H1 (cell line): ENCODE measurements around the gene TIMD4. TPM values are rescaled to one million over a fixed set of nuclear protein-coding genes. Genes with fewer than 3 reads are reported as not detected.

ENCODE experiments used
- CTCF ChIA-PET: fragments of 300-600 bp; sonication (Branson Sonifier 250); formaldehyde crosslinking; loops from one replicate; lab custom pipeline; 2021; ENCODE audit not compliant: partially characterized antibody; lab: Charles Lee
- POLR2A ChIA-PET: fragments of 300-600 bp; sonication (Branson Sonifier 250); formaldehyde crosslinking; loops from one replicate; lab custom pipeline; 2021; ENCODE audit warnings: inconsistent platforms; ENCODE audit not compliant: partially characterized antibody; lab: Charles Lee
- DNase-seq, 2 experiments: peaks; one replicate each; pipeline versions ENCODE4 v3.0.0 to v3.0.0-alpha.2; 2010 to 2022; ENCODE audit warnings: low spot score in 2 of 2, low read depth in 1 of 2, mixed read lengths in 1 of 2
- FAIRE-seq: peaks from 2 replicates; lab custom pipeline; 2011; peaks lifted over from hg19 to GRCh38; lab: Jason Lieb, UNC
- H2AFZ ChIP-seq: 2 replicates; pipeline ENCODE4 v1.8.1; 2012; ENCODE audit warnings: low read length, inconsistent platforms
- H2AK5ac ChIP-seq: 2 replicates; pipeline ENCODE4 v1.6.1; 2013; ENCODE audit warnings: low read depth, low read length
- H2BK120ac ChIP-seq: replicated peaks from 2 replicates; pipeline ENCODE3; 2013; ENCODE audit warnings: low read depth, low read length, inconsistent platforms
- H2BK12ac ChIP-seq: 2 replicates; pipeline ENCODE4 v1.6.1; 2013; ENCODE audit warnings: low read depth, low read length
- H2BK15ac ChIP-seq: 2 replicates; pipeline ENCODE4 v1.6.1; 2013; ENCODE audit warnings: low read length
- H2BK20ac ChIP-seq: 2 replicates; pipeline ENCODE4 v1.6.1; 2013; ENCODE audit warnings: low read length
- H2BK5ac ChIP-seq: 2 replicates; pipeline ENCODE4 v1.6.1; 2013; ENCODE audit warnings: low read depth, low read length
- H3K14ac ChIP-seq: 2 replicates; pipeline ENCODE4 v1.6.1; 2013; ENCODE audit warnings: inconsistent platforms; ENCODE audit not compliant: insufficient read length
- H3K18ac ChIP-seq: 2 replicates; pipeline ENCODE4 v1.6.1; 2013; ENCODE audit warnings: low read length; ENCODE audit errors: extremely low read depth
- H3K23ac ChIP-seq: 2 replicates; pipeline ENCODE4 v1.6.1; 2013; ENCODE audit warnings: inconsistent platforms; ENCODE audit not compliant: insufficient read length
- H3K23me2 ChIP-seq: 2 replicates; pipeline ENCODE4 v1.6.1; 2013; ENCODE audit warnings: low read depth, low read length
- H3K27ac ChIP-seq: 2 replicates; pipeline ENCODE4 v1.6.1; 2011; ENCODE audit warnings: low read depth, low read length, inconsistent platforms
- H3K27me3 ChIP-seq, 4 experiments: replicated peaks in 1 of 4; 1 replicate in 1 of 4; 2 replicates in 3 of 4; pipeline versions ENCODE4 v1.6.1 to v1.8.1; 2011 to 2013; ENCODE audit warnings: low read length in 3 of 4, mild to moderate bottlenecking in 3 of 4, inconsistent platforms in 2 of 4, mixed read lengths in 2 of 4, moderate library complexity in 1 of 4; ENCODE audit not compliant: control insufficient read depth in 3 of 4, insufficient read depth in 3 of 4; ENCODE audit errors: extremely low read depth in 1 of 4
- H3K36me3 ChIP-seq, 4 experiments: 2 replicates each; pipeline versions ENCODE4 v1.6.1 to v1.8.1; 2011 to 2013; ENCODE audit warnings: mild to moderate bottlenecking in 4 of 4, low read length in 3 of 4, moderate library complexity in 2 of 4, control low read depth in 1 of 4, inconsistent platforms in 1 of 4; ENCODE audit not compliant: insufficient read depth in 4 of 4, control insufficient read depth in 2 of 4
- H3K4ac ChIP-seq: replicated peaks from 2 replicates; pipeline ENCODE3; 2013; ENCODE audit warnings: low read length, low read depth, mixed read lengths, inconsistent platforms; ENCODE audit not compliant: insufficient read length
- H3K4me1 ChIP-seq, 4 experiments: replicated peaks in 1 of 4; 1 replicate in 1 of 4; 2 replicates in 3 of 4; pipeline versions ENCODE4 v1.6.1 to v1.8.1; 2011 to 2013; ENCODE audit warnings: low read length in 3 of 4, inconsistent platforms in 2 of 4, mixed read lengths in 1 of 4; ENCODE audit not compliant: insufficient read depth in 4 of 4, control insufficient read depth in 3 of 4
- H3K4me2 ChIP-seq, 2 experiments: 2 replicates each; pipeline versions ENCODE4 v1.6.1 to v1.8.1; 2011 to 2013; ENCODE audit warnings: low read depth in 2 of 2, low read length in 2 of 2, control low read depth in 1 of 2, inconsistent platforms in 1 of 2, mild to moderate bottlenecking in 1 of 2; ENCODE audit not compliant: insufficient read depth in 1 of 2
- H3K4me3 ChIP-seq, 4 experiments: fragments of 200-600, 300-600 bp in 1 of 4; sonication (generic), shearing (Covaris generic), sonication (Bioruptor Twin) in 1 of 4; 2 replicates each; pipeline versions ENCODE4 v1.5.1 to v1.8.1; 2011 to 2016; ENCODE audit warnings: low read length in 4 of 4, low read depth in 3 of 4, control low read depth in 2 of 4, inconsistent platforms in 2 of 4, mild to moderate bottlenecking in 2 of 4, mixed read lengths in 1 of 4, moderate library complexity in 1 of 4; ENCODE audit not compliant: insufficient read depth in 2 of 4; ENCODE audit errors: extremely low read depth in 1 of 4
- H3K56ac ChIP-seq: replicated peaks from 2 replicates; pipeline ENCODE3; 2013; ENCODE audit warnings: low read depth, mild to moderate bottlenecking, mixed read lengths, low read length, inconsistent platforms; ENCODE audit not compliant: insufficient read length
- H3K79me1 ChIP-seq: 2 replicates; pipeline ENCODE4 v1.6.1; 2013; ENCODE audit warnings: low read depth, low read length, control low read depth
- H3K79me2 ChIP-seq, 2 experiments: 2 replicates each; pipeline versions ENCODE4 v1.6.1 to v1.8.1; 2012 to 2013; ENCODE audit warnings: low read length in 2 of 2, mild to moderate bottlenecking in 2 of 2, inconsistent platforms in 1 of 2; ENCODE audit not compliant: insufficient read depth in 2 of 2, control insufficient read depth in 1 of 2
- H3K9ac ChIP-seq, 4 experiments: replicated peaks in 1 of 4; 1 replicate in 1 of 4; 2 replicates in 3 of 4; pipeline versions ENCODE4 v1.6.1 to v1.8.1; 2011 to 2013; ENCODE audit warnings: low read depth in 3 of 4, low read length in 3 of 4, control low read depth in 2 of 4, mild to moderate bottlenecking in 2 of 4, moderate library complexity in 2 of 4, inconsistent platforms in 1 of 4; ENCODE audit errors: extremely low read depth in 1 of 4
- H3K9me3 ChIP-seq, 2 experiments: 2 replicates each; pipeline versions ENCODE4 v1.6.1 to v1.8.1; 2012 to 2013; ENCODE audit warnings: mild to moderate bottlenecking in 2 of 2, moderate library complexity in 2 of 2, control low read depth in 1 of 2, inconsistent platforms in 1 of 2, low read depth in 1 of 2, low read length in 1 of 2, mixed read lengths in 1 of 2; ENCODE audit not compliant: insufficient read depth in 2 of 2
- H4K20me1 ChIP-seq, 2 experiments: replicated peaks in 1 of 2; 2 replicates each; pipeline versions ENCODE3 to v1.8.1; 2011 to 2013; ENCODE audit warnings: inconsistent platforms in 2 of 2, low read length in 2 of 2, mild to moderate bottlenecking in 1 of 2; ENCODE audit not compliant: insufficient read depth in 2 of 2, control insufficient read depth in 1 of 2
- H4K5ac ChIP-seq: 2 replicates; pipeline ENCODE4 v1.6.1; 2013; ENCODE audit warnings: low read length, low read depth, mixed read lengths, inconsistent platforms; ENCODE audit not compliant: insufficient read length
- H4K8ac ChIP-seq: 2 replicates; pipeline ENCODE4 v1.8.0; 2013; ENCODE audit warnings: mild to moderate bottlenecking, moderate library complexity, low read length, inconsistent platforms; ENCODE audit not compliant: insufficient read depth; ENCODE audit errors: extremely low read depth
- H4K91ac ChIP-seq: replicated peaks from 2 replicates; pipeline ENCODE3; 2013; ENCODE audit warnings: low read length, mixed read lengths, inconsistent platforms; ENCODE audit not compliant: insufficient read length
- ASH2L ChIP-seq: fragments of 200-600, 300-600 bp; sonication (generic); IDR thresholded peaks from one replicate; pipeline ENCODE4 v1.7.1; 2017; ENCODE audit warnings: low read length
- BCL11A ChIP-seq, 2 experiments: IDR thresholded peaks; one replicate each; pipeline ENCODE4 v1.6.1; 2011; ENCODE audit warnings: low read depth in 2 of 2, low read length in 2 of 2, mild to moderate bottlenecking in 2 of 2
- CHD1 ChIP-seq: IDR thresholded peaks from 2 replicates; pipeline ENCODE4 v1.6.1; 2012; ENCODE audit warnings: low read depth, low read length, improper control_type of control experiment
- CREB1 ChIP-seq: IDR thresholded peaks from 2 replicates; pipeline ENCODE4 v1.6.1; 2012; ENCODE audit warnings: inconsistent platforms
- CTBP2 ChIP-seq: IDR thresholded peaks from 2 replicates; pipeline ENCODE4 v1.7.0; 2011; ENCODE audit warnings: borderline replicate concordance, mild to moderate bottlenecking, moderate library complexity, mixed read lengths, low read length; ENCODE audit not compliant: insufficient read depth, insufficient read length
- EZH2 ChIP-seq: fragments of 200-600 bp; sonication (generic); IDR thresholded peaks from 2 replicates; pipeline ENCODE4 v1.7.1; 2012; ENCODE audit warnings: low read depth, mild to moderate bottlenecking, moderate library complexity, low read length, inconsistent platforms; ENCODE audit not compliant: severe bottlenecking
- HDAC2 ChIP-seq, 2 experiments: fragments of 300-600 bp in 1 of 2; sonication (generic) in 1 of 2; IDR thresholded peaks; 2 replicates each; pipeline ENCODE4 v1.6.1; 2011 to 2012; ENCODE audit warnings: low read depth in 2 of 2, low read length in 2 of 2, mild to moderate bottlenecking in 2 of 2, moderate library complexity in 2 of 2, borderline replicate concordance in 1 of 2, inconsistent platforms in 1 of 2
- PHF8 ChIP-seq: fragments of 200-600 bp; sonication (generic); conservative IDR thresholded peaks from 2 replicates; pipeline ENCODE4 v1.7.1; 2012; ENCODE audit warnings: low read depth, mild to moderate bottlenecking, inconsistent platforms, low read length, moderate library complexity
- RXRA ChIP-seq: IDR thresholded peaks from 2 replicates; pipeline ENCODE4 v1.6.1; 2011; ENCODE audit warnings: low read depth, mild to moderate bottlenecking, low read length, moderate library complexity; ENCODE audit not compliant: insufficient read depth
- SAP30 ChIP-seq: fragments of 300-600 bp; sonication (generic); IDR thresholded peaks from 2 replicates; pipeline ENCODE4 v1.7.1; 2012; ENCODE audit warnings: low read length, moderate library complexity, mild to moderate bottlenecking, inconsistent platforms; ENCODE audit not compliant: insufficient read depth, insufficient replicate concordance
- SP1 ChIP-seq: IDR thresholded peaks from 2 replicates; pipeline ENCODE4 v1.6.1; 2011; ENCODE audit warnings: low read depth, low read length
- SP4 ChIP-seq: IDR thresholded peaks from 2 replicates; pipeline ENCODE4 v1.6.1; 2012; ENCODE audit warnings: low read length, inconsistent platforms
- TAF1 ChIP-seq: IDR thresholded peaks from 2 replicates; pipeline ENCODE4 v1.6.1; 2011; ENCODE audit warnings: mild to moderate bottlenecking, low read depth, low read length
- TAF7 ChIP-seq: optimal IDR thresholded peaks from 2 replicates; pipeline ENCODE3; 2011; ENCODE audit warnings: low read depth, mild to moderate bottlenecking, inconsistent platforms, low read length, moderate library complexity, borderline replicate concordance
- TEAD4 ChIP-seq: IDR thresholded peaks from 2 replicates; pipeline ENCODE4 v1.6.1; 2012; ENCODE audit warnings: low read depth, low read length, inconsistent platforms, mixed read lengths
- WGBS, 2 experiments: shearing (Covaris generic) in 1 of 2; methylation state at CpG; one replicate each; pipeline versions ENCODE4 v1.1.6 to v1.1.7; 2013 to 2015; ENCODE audit warnings: low lambda C conversion rate in 2 of 2, mixed read lengths in 2 of 2, inconsistent platforms in 1 of 2, low coverage in 1 of 2, missing lambda C conversion rate in 1 of 2; ENCODE audit not compliant: insufficient replicate concordance in 2 of 2, insufficient coverage in 1 of 2, insufficient read length in 1 of 2; ENCODE audit errors: extremely low coverage in 1 of 2, missing lambda C conversion rate in 1 of 2; 5-methylcytosine and 5-hydroxymethylcytosine counted together
- polyA plus RNA-seq, 7 experiments: library from polyadenylated mRNA; depleted of rRNA in 3 of 7; stranded (reverse) in 5 of 7; unstranded in 2 of 7; fragments of >200 nt in 5 of 7; fragments of 200-250 nt in 2 of 7; gene quantifications; 1 replicate in 5 of 7; 2 replicates in 1 of 7; 4 replicates in 1 of 7; pipeline versions ENCODE4 v1.2.1 to v1.2.3, GENCODE V29; 2011 to 2013; ENCODE audit warnings: missing spikeins in 2 of 7, mixed read lengths in 2 of 7
- total RNA-seq: library from RNA; stranded (reverse); fragmentation: NEBNext Ultra II Directional; extraction: Animal tissue kit (Norgen Biotek cat#: 25700); gene quantifications from 2 replicates; pipeline ENCODE4 v1.2.1, GENCODE V29; 2021

Gene TIMD4
- total and polyA plus RNA-seq, 2 of the 8 experiments (the other 6 are each of a cell fraction or from before 2014, with no cell fraction given), result not detected

DNA sequence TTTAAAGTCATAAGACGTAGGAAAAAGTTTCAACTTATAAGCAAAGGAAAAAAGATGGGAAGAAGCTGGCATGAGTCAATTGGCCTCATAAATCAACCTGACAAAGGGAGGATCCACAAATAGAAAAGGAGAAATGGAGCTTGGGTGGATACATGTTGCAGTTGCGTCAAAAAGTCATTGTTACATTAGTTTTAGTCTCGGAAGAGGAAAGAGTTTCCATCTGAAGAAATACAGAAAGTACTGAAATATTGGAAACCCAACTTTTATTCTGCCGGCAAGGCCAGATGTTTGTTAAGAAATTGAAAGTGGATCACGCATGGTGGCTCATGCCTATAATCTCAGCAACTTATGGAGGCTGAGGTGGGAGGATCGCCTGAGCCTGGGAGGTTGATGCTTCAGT is 11.3 kb upstream of the TIMD4 start:
- POLR2A ChIA-PET, result no interaction called here
- no peak overlapping the region for H2BK120ac ChIP-seq
- no peak overlapping the region for H2BK5ac ChIP-seq
- no peak overlapping the region for H2BK12ac ChIP-seq
- H3K4me2 ChIP-seq, result no peak overlapping the region
- H2BK20ac ChIP-seq, result no peak overlapping the region
- no peak overlapping the region for H3K56ac ChIP-seq
- 91% methylated on average over 5 of the region's 6 CpGs; no CpG with 5 or more reads in 1 of the 2 experiments for WGBS, 2 experiments
- no peak overlapping the region for H3K4me3 ChIP-seq
- no peaks in the 10 kb centered on the region for H3K4me1 ChIP-seq
- no peaks in the 10 kb centered on the region for H3K79me2 ChIP-seq
- CTCF ChIA-PET, result no interaction called here
- H3K4ac ChIP-seq, result no peak overlapping the region
- H3K9ac ChIP-seq, result no peak overlapping the region
- no peaks in the 10 kb centered on the region; the same call in 1 of the 2 replicates for H3K23me2 ChIP-seq
- H3K14ac ChIP-seq, result no peak overlapping the region
- no peak overlapping the region for H2AFZ ChIP-seq
- H4K8ac ChIP-seq, result no peak overlapping the region
- H3K18ac ChIP-seq, result no peak overlapping the region
- no peaks in the 10 kb centered on the region for H4K20me1 ChIP-seq
- no peaks in the 10 kb centered on the region for H3K9me3 ChIP-seq
- no peak overlapping the region for H3K23ac ChIP-seq
- H3K36me3 ChIP-seq, result no peaks in the 10 kb centered on the region
- no peak overlapping the region for H2AK5ac ChIP-seq
- H3K79me1 ChIP-seq, result no peaks in the 10 kb centered on the region
- H3K27ac ChIP-seq, result no peak overlapping the region
- DNase-seq, result no peak
- H4K91ac ChIP-seq, result no peak overlapping the region
- no peak for FAIRE-seq
- no peaks in the 10 kb centered on the region for H3K27me3 ChIP-seq
- no peak overlapping the region for H2BK15ac ChIP-seq
- no peak overlapping the region for H4K5ac ChIP-seq
- TF ChIP-seq PHF8 (no peak), ASH2L (no peak), RXRA (no peak), TEAD4 (no peak), SAP30 (no peak), BCL11A (IDR thresholded peaks at IDR 0.05; ENCODE audit: low read depth in 2 of 2, low read length in 2 of 2) (no peak), SP4 (no peak), TAF1 (no peak), EZH2 (no peak), CHD1 (no peak), SP1 (no peak), CREB1 (no peak), HDAC2 (IDR thresholded peaks at IDR 0.05; ENCODE audit: borderline replicate concordance in 1 of 2, low read depth in 2 of 2, low read length in 2 of 2) (no peak), TAF7 (no peak), CTBP2 (no peak)
